ENCODE results near the gene ROM1.

Gene ROM1

DNA sequence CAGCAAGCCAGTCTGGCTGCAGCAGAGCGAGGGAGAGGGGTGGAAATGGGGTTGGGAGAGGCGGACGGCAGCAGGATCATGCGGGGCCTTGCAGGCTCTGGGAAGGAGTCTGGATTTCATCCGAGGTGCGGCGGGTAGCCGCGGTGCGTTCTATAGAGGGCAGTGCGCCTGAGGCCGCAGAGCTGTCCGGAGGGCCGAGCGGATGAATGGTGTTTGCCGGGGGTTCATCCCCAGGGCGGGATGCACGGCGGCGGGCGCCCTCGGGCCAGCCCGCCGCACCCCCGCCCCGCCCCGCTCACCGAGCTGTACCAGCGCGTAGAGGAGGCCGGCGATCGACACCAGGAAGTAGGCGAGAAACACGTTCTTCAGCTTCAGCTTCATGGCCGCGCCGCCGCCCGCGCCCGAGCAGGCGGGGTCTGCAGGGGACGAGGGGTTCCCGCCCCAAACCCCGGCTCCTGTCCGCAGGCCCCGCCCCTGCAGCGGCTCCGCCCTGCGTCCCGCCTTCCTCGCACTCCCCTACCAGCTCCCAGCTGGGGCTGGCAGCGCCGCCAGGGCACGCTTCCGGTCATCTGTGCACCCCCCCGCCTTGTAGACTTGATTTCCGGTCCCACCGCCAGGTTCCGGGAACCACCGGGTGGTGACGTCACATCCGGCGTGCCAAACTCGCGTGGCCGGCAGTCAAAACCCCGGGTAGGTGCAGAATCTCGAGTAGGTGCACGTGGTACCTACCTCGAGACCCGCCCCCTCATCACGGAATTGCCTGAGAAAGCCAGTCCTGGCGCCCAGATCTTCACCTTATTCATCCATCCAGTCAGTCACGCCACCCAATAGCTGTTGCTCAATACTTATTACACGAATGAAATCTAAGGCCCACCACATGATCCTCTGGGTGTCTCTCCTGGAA is 8.8 kb downstream of the ROM1 start, which contains the start of gene B3GAT3:
Gene B3GAT3, minus strand, starts transcription at position 420 of the 904 bp plus-strand sequence. Its CDS starts 39 bp downstream, at position 381.
- TF ChIP-seq, protein P1, sequence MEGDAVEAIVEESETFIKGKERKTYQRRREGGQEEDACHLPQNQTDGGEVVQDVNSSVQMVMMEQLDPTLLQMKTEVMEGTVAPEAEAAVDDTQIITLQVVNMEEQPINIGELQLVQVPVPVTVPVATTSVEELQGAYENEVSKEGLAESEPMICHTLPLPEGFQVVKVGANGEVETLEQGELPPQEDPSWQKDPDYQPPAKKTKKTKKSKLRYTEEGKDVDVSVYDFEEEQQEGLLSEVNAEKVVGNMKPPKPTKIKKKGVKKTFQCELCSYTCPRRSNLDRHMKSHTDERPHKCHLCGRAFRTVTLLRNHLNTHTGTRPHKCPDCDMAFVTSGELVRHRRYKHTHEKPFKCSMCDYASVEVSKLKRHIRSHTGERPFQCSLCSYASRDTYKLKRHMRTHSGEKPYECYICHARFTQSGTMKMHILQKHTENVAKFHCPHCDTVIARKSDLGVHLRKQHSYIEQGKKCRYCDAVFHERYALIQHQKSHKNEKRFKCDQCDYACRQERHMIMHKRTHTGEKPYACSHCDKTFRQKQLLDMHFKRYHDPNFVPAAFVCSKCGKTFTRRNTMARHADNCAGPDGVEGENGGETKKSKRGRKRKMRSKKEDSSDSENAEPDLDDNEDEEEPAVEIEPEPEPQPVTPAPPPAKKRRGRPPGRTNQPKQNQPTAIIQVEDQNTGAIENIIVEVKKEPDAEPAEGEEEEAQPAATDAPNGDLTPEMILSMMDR (IDR thresholded peaks at IDR 0.05; ENCODE audit: low read length, missing control alignments) = no peak
- DNase-seq (ENCODE audit: low read depth) = peak; percentile 98
- H3K4me3 ChIP-seq (replicated peaks; ENCODE audit: low read depth, low read length) = peak within 1 kb of the TSS; percentile 75

DNA sequence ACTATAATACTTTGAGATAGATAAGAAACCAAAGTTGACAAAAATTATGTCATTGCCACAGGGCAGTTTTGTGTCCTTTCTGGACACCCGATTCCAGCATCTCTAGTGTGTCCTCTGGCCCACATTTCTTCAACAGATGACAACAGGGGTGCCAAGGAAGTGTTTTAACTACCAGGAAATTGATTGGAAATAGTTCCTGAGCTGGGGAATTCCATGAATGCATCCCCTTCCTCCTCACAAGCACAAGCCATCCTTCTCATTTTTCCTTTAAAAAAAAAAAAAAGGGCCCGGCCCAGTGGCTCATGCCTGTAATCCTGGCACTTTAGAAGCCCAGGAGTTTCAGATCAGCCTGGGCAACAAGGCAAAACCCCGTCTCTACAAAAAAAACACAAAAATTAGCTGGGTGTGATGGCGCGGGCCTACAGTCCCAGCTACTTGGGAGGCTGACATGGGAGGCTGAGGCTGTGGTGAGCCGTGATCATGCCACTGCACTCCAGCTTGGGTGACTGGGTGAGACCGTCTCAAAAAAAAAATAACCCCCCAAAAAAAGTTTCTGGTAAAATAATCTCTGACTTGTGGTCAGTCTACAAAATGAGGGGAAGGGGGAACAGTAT is 9.5 kb downstream of the ROM1 start:
- DNase-seq (ENCODE audit: low read depth) = no peak
- H3K4me3 ChIP-seq (replicated peaks; ENCODE audit: low read depth, low read length) = peak overlapping the region; percentile 75
- TF ChIP-seq, protein P1 (IDR thresholded peaks at IDR 0.05; ENCODE audit: low read length, missing control alignments) = no peak

DNA sequence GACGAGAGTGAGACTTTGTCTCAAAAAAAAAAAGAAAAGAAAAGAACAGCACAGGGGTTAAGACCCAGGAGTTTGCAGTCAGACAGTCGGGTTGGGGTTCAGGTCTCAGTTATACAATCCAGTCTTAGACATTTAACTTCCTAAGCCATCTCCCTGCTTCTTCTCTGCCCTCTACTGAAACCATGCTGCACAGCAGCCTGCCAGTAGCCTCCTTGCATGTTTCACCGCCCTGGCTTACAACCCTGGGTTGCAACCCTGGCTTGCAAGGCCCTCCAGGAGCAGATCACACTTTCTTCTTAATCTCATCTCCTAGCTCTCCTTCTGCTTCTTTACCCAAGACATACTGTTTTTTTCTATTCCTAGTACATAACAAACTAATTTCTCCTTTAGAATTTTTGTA is 14.7 kb downstream of the ROM1 start:
- H3K4me3 ChIP-seq (replicated peaks; ENCODE audit: low read depth, low read length) = no peak overlapping the region
- TF ChIP-seq, protein P1 (IDR thresholded peaks at IDR 0.05; ENCODE audit: low read length, missing control alignments) = peak; percentile 9
- DNase-seq (ENCODE audit: low read depth) = no peak

DNA sequence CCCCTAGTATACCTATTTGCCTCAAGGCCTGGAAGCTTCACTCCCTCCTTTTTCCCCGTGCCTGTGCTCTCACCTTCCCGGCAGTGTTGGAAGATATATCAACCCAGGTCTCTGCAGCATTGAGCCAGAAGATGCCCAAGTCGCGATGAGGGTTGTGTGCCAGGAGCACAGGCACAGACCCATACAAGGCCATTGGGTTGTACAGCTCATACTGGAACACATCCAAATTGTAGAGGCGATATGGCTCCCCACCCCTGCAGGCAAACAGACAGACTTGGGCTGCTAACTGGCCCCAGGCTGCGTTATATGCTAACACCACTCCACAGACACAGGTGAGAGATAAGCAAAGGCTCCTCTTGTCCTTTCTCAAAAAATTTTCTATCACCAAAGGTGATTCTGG is 19.4 kb downstream of the ROM1 start:
- DNase-seq (ENCODE audit: low read depth) = no peak
- H3K4me3 ChIP-seq (replicated peaks; ENCODE audit: low read depth, low read length) = no peak overlapping the region
- TF ChIP-seq, protein P1 (IDR thresholded peaks at IDR 0.05; ENCODE audit: low read length, missing control alignments) = no peak

DNA sequence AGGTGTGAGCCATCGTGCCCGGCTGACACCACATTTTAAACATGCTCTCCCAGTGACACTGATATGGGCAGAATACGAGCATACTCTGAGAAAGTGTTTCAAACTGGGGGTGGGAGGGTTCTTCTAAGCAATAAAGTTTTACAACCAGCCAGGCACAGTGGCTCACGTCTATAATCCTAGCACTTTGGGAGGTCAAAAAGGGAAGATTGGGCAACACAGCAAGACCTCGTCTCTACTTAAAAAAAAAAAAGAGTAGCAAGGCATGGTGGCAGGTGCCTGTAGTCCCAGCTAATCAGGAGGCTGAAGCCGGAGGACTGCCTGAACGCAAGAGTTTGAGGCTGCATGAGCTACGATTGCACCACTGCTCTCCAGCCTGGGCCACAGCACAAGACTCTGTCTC is 31.2 kb downstream of the ROM1 start:
- TF ChIP-seq, protein P1 (IDR thresholded peaks at IDR 0.05; ENCODE audit: low read length, missing control alignments) = no peak
- DNase-seq (ENCODE audit: low read depth) = no peak
- H3K4me3 ChIP-seq (replicated peaks; ENCODE audit: low read depth, low read length) = no peak overlapping the region

DNA sequence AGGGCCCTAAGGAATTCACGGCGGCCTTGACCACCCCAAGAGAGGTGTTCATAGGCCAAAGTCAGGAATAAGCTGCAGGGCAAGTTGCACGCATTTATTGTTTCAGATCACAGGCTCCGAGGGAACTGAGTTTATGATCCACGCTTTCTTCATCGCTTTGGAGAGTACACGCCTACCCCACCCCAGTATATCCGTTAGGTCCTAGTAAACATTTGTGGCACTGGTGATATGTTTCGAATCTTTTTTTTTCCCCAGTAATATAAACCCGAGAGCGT is 32.6 kb downstream of the ROM1 start:
- DNase-seq (ENCODE audit: low read depth) = no peak
- peak overlapping the region; percentile 92 for H3K4me3 ChIP-seq (replicated peaks; ENCODE audit: low read depth, low read length)
- TF ChIP-seq, protein P1 (IDR thresholded peaks at IDR 0.05; ENCODE audit: low read length, missing control alignments) = no peak

All from fibroblast of pulmonary artery (primary cell).